Panc1 (cell line): Measurements from ENCODE around the gene LRRIQ1. TPM values are rescaled to one million over a fixed set of nuclear protein-coding genes. Genes with fewer than 3 reads are reported as not detected.

Source experiments
- ATAC-seq: fragments of 200-7000 bp; cut with Tn5 transposase; 2 replicates; pipeline ENCODE4 v1.9.1; 2020; ENCODE audit warnings: mild to moderate bottlenecking, moderate library complexity
- BruUV-seq: library from RNA; stranded (reverse); fragments of 400-500 nt; replicated peaks from 2 replicates; lab custom pipeline; 2021; lab: Mats Ljungman, UMichigan
- CTCF ChIA-PET: fragments of 300-600 bp; sonication (Branson Sonifier 250); formaldehyde crosslinking; loops from one replicate; lab custom pipeline; 2022; ENCODE audit warnings: antibody characterized with exemption; lab: Charles Lee
- POLR2A ChIA-PET: fragments of 300-600 bp; sonication (Branson Sonifier 250); formaldehyde crosslinking; loops from one replicate; lab custom pipeline; 2022; ENCODE audit warnings: antibody characterized with exemption; lab: Charles Lee
- DNase-seq: peaks from one replicate; pipeline ENCODE4 v3.0.0-alpha.2; 2010; ENCODE audit warnings: low read depth, low spot score
- H3K27ac ChIP-seq: 2 replicates; pipeline ENCODE4 v1.5.1; 2011; ENCODE audit warnings: mild to moderate bottlenecking, low read length, inconsistent platforms
- H3K27me3 ChIP-seq: fragments of 200-500 bp; sonication (Bioruptor generic); 2 replicates; pipeline ENCODE4 v1.6.0; 2014; ENCODE audit warnings: low read length, inconsistent platforms; ENCODE audit not compliant: control insufficient read depth, insufficient read depth
- H3K36me3 ChIP-seq: fragments of 200-500 bp; sonication (Bioruptor generic); 2 replicates; pipeline ENCODE4 v1.5.1; 2014; ENCODE audit warnings: inconsistent platforms, mild to moderate bottlenecking, low read length, moderate library complexity; ENCODE audit not compliant: control insufficient read depth, insufficient read depth
- H3K4me1 ChIP-seq: 2 replicates; pipeline ENCODE4 v1.5.1; 2011; ENCODE audit warnings: inconsistent platforms, mild to moderate bottlenecking, low read length, moderate library complexity; ENCODE audit not compliant: control insufficient read depth, insufficient read depth
- H3K4me3 ChIP-seq, 2 experiments: 2 replicates each; pipeline ENCODE4 v1.5.1; 2011 to 2012; ENCODE audit warnings: low read depth in 2 of 2, low read length in 2 of 2, mild to moderate bottlenecking in 2 of 2, inconsistent platforms in 1 of 2, moderate library complexity in 1 of 2
- H3K9me3 ChIP-seq: fragments of 200-500 bp; sonication (Bioruptor generic); 2 replicates; pipeline ENCODE4 v1.5.1; 2014; ENCODE audit warnings: low read depth, mild to moderate bottlenecking, inconsistent platforms, low read length, moderate library complexity; ENCODE audit not compliant: control insufficient read depth, insufficient read depth
- CTCF ChIP-seq: fragments of 450-650 bp; IDR thresholded peaks from 2 replicates; pipeline ENCODE4 v1.5.1; 2017; ENCODE audit warnings: mild to moderate bottlenecking
- POLR2AphosphoS5 ChIP-seq: IDR thresholded peaks from 2 replicates; pipeline ENCODE4 v1.6.1; 2012; ENCODE audit warnings: mild to moderate bottlenecking, low read depth, low read length, moderate library complexity
- REST ChIP-seq, 2 experiments: IDR thresholded peaks; 2 replicates each; pipeline ENCODE4 v1.6.1; 2011 to 2012; ENCODE audit warnings: low read depth in 2 of 2, control low read depth in 1 of 2, low read length in 1 of 2, mild to moderate bottlenecking in 1 of 2, moderate library complexity in 1 of 2; ENCODE audit not compliant: insufficient read depth in 1 of 2
- SIN3A ChIP-seq: IDR thresholded peaks from 2 replicates; pipeline ENCODE4 v1.6.1; 2012; ENCODE audit warnings: low read depth, mild to moderate bottlenecking, low read length, moderate library complexity, borderline replicate concordance; ENCODE audit not compliant: insufficient read depth
- TCF7L2 ChIP-seq: IDR thresholded peaks from 2 replicates; pipeline ENCODE4 v1.6.1; 2011; ENCODE audit warnings: mild to moderate bottlenecking, low read depth, low read length, inconsistent platforms
- in situ Hi-C: cut with HindIII; loops from 2 replicates; pipeline ENCODE4 v1.10.0; 2016; ENCODE audit warnings: low sequenced_read_pairs, low pct_unique_long_range_greater_than_20kb
- intact Hi-C: fragments of 100-400 bp; cut with micrococcal nuclease; formaldehyde crosslinking; loops from one replicate; pipeline ENCODE4 v1.10.0; 2022; ENCODE audit not compliant: unreplicated experiment
- total RNA-seq: library from RNA; stranded (reverse); gene quantifications from one replicate; pipeline ENCODE4 v1.2.1, GENCODE V29; 2021; ENCODE audit not compliant: unreplicated experiment

The LRRIQ1 gene
- total RNA-seq, 1 experiment from 2014 or later = 0.15 TPM

GRCh38 chr12:85138833-85139232, 102.7 kb downstream of the LRRIQ1 start:
- BruUV-seq = no TSS peak
- H3K4me3 ChIP-seq = no peak overlapping the region
- ChIA-PET CTCF (no interaction called here), POLR2A (no interaction called here)
- intact Hi-C loops (no loop called here), in situ Hi-C loops (no loop called here)
- no peaks in the 10 kb centered on the region for H3K9me3 ChIP-seq
- no peaks in the 10 kb centered on the region for H3K4me1 ChIP-seq
- H3K27me3 ChIP-seq = no peaks in the 10 kb centered on the region
- DNase-seq (no peak), ATAC-seq (no peak)
- H3K27ac ChIP-seq = no peak overlapping the region
- H3K36me3 ChIP-seq = no peaks in the 10 kb centered on the region
- TF ChIP-seq SIN3A (no peak), POLR2AphosphoS5 (no peak), CTCF (no peak), TCF7L2 (no peak), REST (IDR thresholded peaks at IDR 0.05; ENCODE audit: insufficient read depth in 1 of 2, low read depth in 2 of 2, low read length in 1 of 2) (no peak)

GRCh38 chr12:85147331-85147730, 111.2 kb downstream of the LRRIQ1 start:
- TF ChIP-seq POLR2AphosphoS5 = no peak
- TF ChIP-seq CTCF = no peak
- TF ChIP-seq TCF7L2 = no peak
- no peak for TF ChIP-seq REST (IDR thresholded peaks at IDR 0.05; ENCODE audit: insufficient read depth in 1 of 2, low read depth in 2 of 2, low read length in 1 of 2)
- TF ChIP-seq SIN3A = no peak
- in situ Hi-C loops = no loop called here
- intact Hi-C loops = no loop called here
- BruUV-seq = no TSS peak
- POLR2A ChIA-PET = no interaction called here
- ATAC-seq (no peak), DNase-seq (no peak)
- no peaks in the 10 kb centered on the region for H3K9me3 ChIP-seq
- H3K27ac ChIP-seq = no peak overlapping the region
- H3K4me1 ChIP-seq = no peaks in the 10 kb centered on the region
- H3K27me3 ChIP-seq = no peaks in the 10 kb centered on the region
- no peaks in the 10 kb centered on the region for H3K36me3 ChIP-seq
- CTCF ChIA-PET = no interaction called here
- no peak overlapping the region for H3K4me3 ChIP-seq
